SIG-M5 treated with dmso at 0.1 percent for 504 hours (cell line): ENCODE data around the gene OOEP.
A peak's percentile ranks its signal among the peaks of the same experiment; 100 is the strongest.
"Not testable (repeated sequence)": the region's sequence is repeated elsewhere in the genome, so short reads cannot be mapped to it uniquely, and the experiment has no call there.

Experiments used
- DNase-seq: peaks from one replicate; lab custom pipeline; 2025; ENCODE audit not compliant: unreplicated experiment; lab: John Stamatoyannopoulos, UW

Gene OOEP

GRCh38 chr6:73369563-73369962 lies at the start of gene OOEP:
TSS of gene OOEP (minus strand) at chr6:73369897. CDS start at chr6:73369792, 105 bp downstream.
- no peak for DNase-seq

GRCh38 chr6:73418081-73418741 lies 48.5 kb upstream of the OOEP start:
- DNase-seq = no peak

- DNase-seq = no peak
These were observed 43.4 kb upstream of the OOEP start for GRCh38 chr6:73413102-73413501.

GRCh38 chr6:73409395-73409794 lies 39.7 kb upstream of the OOEP start:
- DNase-seq = no peak

- DNase-seq = no peak
These were observed 31.0 kb upstream of the OOEP start for GRCh38 chr6:73400656-73401055.

- DNase-seq = no peak
These were observed 26.2 kb upstream of the OOEP start for GRCh38 chr6:73395875-73396274.

- no peak for DNase-seq
These were observed 25.1 kb upstream of the OOEP start, which contains the start of gene DDX43 for GRCh38 chr6:73394577-73395354. TSS of gene DDX43 (plus strand) at chr6:73394828. CDS start at chr6:73394906, 78 bp downstream.

- DNase-seq = no peak
These were observed 23.6 kb upstream of the OOEP start for GRCh38 chr6:73393278-73393677.

- DNase-seq = not testable (repeated sequence)
These were observed 22.5 kb upstream of the OOEP start for GRCh38 chr6:73392188-73392587.

GRCh38 chr6:73391675-73392074 lies 22.0 kb upstream of the OOEP start:
- no peak for DNase-seq

- no peak for DNase-seq
These were observed 20.2 kb upstream of the OOEP start for GRCh38 chr6:73389854-73390253.

- DNase-seq = peak; percentile 58
These were observed 19.3 kb upstream of the OOEP start for GRCh38 chr6:73388800-73389512.

- DNase-seq = no peak
These were observed 18.7 kb upstream of the OOEP start for GRCh38 chr6:73388433-73388799.

- no peak for DNase-seq
These were observed 12.9 kb upstream of the OOEP start for GRCh38 chr6:73382462-73383113.

GRCh38 chr6:73381531-73381930 lies 11.8 kb upstream of the OOEP start:
- not testable (repeated sequence) for DNase-seq

GRCh38 chr6:73377225-73377624 lies 7.5 kb upstream of the OOEP start:
- no peak for DNase-seq

- no peak for DNase-seq
These were observed 5.5 kb upstream of the OOEP start for GRCh38 chr6:73375216-73375615.

GRCh38 chr6:73372516-73372915 lies 2.8 kb upstream of the OOEP start:
- no peak for DNase-seq

GRCh38 chr6:73371984-73372383 lies 2.3 kb upstream of the OOEP start:
- no peak for DNase-seq

GRCh38 chr6:73369157-73369556 lies 540 bp downstream of the OOEP start:
- no peak for DNase-seq

GRCh38 chr6:73368675-73369074 lies 1.0 kb downstream of the OOEP start:
- no peak for DNase-seq
